GM12873 (cell line): Measurements from ENCODE around the gene VPS8.

Source experiments
- TF ChIP-seq, protein P1 (sequence below): IDR thresholded peaks from 2 replicates; pipeline ENCODE4 v1.5.1; 2012; ENCODE audit warnings: low read depth, mild to moderate bottlenecking, moderate library complexity, low read length, control low read depth; ENCODE audit not compliant: insufficient read depth; ENCODE audit errors: missing control alignments

VPS8 gene

DNA sequence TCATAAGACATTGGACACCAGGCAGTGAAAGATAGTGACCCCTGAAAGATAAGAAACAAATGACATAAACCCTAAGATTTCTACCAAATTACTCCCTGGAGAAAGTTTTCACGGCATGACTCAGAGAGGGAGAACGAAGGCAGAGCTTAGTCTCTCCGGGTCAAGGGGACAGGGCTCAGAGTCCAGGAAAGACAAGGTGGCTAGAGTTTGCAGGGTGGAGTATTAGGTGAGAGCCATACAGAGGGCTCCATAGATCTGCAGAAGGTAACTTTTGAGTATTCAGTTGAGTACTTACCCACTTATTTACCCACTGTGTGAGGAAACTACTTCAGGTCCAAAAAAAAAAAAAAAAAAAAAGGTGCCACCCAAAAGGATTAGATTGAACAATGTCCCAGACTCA lies 197.7 kb downstream of the VPS8 start:
- TF ChIP-seq, protein P1, sequence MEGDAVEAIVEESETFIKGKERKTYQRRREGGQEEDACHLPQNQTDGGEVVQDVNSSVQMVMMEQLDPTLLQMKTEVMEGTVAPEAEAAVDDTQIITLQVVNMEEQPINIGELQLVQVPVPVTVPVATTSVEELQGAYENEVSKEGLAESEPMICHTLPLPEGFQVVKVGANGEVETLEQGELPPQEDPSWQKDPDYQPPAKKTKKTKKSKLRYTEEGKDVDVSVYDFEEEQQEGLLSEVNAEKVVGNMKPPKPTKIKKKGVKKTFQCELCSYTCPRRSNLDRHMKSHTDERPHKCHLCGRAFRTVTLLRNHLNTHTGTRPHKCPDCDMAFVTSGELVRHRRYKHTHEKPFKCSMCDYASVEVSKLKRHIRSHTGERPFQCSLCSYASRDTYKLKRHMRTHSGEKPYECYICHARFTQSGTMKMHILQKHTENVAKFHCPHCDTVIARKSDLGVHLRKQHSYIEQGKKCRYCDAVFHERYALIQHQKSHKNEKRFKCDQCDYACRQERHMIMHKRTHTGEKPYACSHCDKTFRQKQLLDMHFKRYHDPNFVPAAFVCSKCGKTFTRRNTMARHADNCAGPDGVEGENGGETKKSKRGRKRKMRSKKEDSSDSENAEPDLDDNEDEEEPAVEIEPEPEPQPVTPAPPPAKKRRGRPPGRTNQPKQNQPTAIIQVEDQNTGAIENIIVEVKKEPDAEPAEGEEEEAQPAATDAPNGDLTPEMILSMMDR = no peak

DNA sequence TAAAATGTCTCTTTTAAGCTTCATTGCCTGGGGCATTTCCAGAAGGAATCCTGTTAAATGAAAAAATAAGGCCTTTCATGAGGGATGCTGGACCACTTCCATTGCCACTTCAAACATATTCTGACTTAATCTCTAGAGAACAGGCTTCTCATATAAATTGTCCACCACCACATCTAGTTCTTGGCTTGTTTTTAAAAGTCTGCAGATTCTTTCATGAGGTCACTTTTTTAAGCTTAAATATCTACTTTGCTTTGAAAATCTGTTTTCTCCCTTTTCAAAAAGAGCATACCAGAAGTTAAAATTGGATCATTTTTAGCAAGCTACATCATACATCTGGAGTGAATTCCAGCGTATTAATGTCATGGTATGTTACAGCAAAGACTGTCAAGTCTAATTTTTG lies 209.3 kb downstream of the VPS8 start:
- TF ChIP-seq, protein P1 = no peak

DNA sequence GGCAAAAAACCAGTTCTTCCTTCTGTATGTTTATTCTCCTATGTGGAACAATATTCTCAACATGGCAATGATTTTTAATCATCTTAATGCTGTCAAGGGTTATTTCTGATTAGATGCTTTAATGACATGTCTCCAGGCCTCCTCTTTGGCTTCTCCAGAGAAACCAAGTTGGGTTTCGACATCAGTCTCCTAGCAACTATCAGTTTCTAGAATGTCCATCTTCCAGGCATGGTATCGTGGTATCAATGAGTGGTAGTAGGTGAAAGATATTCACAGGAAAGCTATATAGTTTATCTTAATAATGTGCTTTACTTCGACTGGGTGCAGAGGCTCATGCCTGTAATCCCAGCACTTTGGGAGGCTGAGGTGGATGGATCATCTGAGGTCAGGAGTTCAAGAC lies 212.4 kb downstream of the VPS8 start:
- TF ChIP-seq, protein P1 = no peak

DNA sequence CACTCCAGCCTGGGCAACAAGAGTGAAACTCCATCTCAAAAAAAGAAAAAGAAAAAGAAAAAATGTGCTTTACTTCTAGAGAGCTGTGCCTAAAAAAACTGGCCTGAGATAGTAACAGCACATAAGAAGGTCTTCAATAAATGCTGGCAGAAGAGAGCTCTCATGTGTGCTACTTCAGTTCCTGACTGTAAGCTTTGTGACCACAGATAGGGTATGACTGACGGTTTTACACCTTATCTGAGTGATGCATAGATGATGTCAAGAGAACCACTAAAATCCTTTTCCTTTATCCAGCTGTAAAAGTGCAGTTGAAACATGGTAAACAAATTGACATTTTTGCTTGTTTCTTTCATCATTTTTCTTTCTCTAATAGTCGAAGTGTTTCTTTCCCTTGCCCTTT lies 213.0 kb downstream of the VPS8 start:
- TF ChIP-seq, protein P1 = no peak

DNA sequence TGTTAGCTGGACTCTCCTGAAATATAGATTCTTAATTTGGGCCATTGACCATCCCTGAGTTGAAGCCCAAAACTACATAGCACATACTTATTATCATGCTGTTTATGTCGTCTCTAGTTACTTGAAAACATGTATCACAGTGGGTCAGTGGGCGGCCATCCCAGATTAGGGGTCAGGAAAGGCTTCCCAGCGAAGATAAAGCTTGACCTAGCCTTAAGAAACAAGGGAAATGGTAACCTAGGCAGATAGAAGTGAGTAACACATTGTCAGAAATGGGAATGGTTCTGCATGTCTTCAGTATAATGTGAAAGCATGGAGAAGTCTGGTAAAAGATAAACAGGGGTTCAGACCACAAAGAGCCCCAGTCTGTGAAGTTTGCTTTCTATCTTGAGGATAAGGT lies 216.2 kb downstream of the VPS8 start:
- TF ChIP-seq, protein P1 = no peak

- TF ChIP-seq, protein P1 = no peak
Observed at GRCh38 chr3:185029086-185029485, 217.1 kb downstream of the VPS8 start.

GRCh38 chr3:185030399-185030798 lies 218.4 kb downstream of the VPS8 start:
- TF ChIP-seq, protein P1 = no peak
